ENCODE measurements around the gene CARNS1.

CARNS1 gene

GRCh38 chr11:67373648-67374570 lies 41.6 kb upstream of the CARNS1 start:
- Mint-ChIP-seq H3K4me1 (ENCODE audit: low read depth) (peaks cover 31% of the 10 kb centered on the region), H3K36me3 (no peaks in the 10 kb centered on the region), H3K4me3 (peak overlapping the region; percentile 89), H3K9me3 (ENCODE audit: low read depth) (no peaks in the 10 kb centered on the region), H3K27me3 (no peaks in the 10 kb centered on the region), H3K27ac (peak overlapping the region; percentile 16)

GRCh38 chr11:67374571-67375281 lies 40.8 kb upstream of the CARNS1 start:
- Mint-ChIP-seq H3K9me3 (ENCODE audit: low read depth) (no peaks in the 10 kb centered on the region), H3K4me1 (ENCODE audit: low read depth) (peaks cover 30% of the 10 kb centered on the region), H3K36me3 (no peaks in the 10 kb centered on the region), H3K27ac (no peak overlapping the region), H3K4me3 (peak overlapping the region; percentile 89), H3K27me3 (no peaks in the 10 kb centered on the region)

- H3K36me3 Mint-ChIP-seq: no peaks in the 10 kb centered on the region
- no peaks in the 10 kb centered on the region for H3K9me3 Mint-ChIP-seq (ENCODE audit: low read depth)
- H3K4me1 Mint-ChIP-seq (ENCODE audit: low read depth): peaks cover 28% of the 10 kb centered on the region
- no peak overlapping the region for H3K27ac Mint-ChIP-seq
- H3K27me3 Mint-ChIP-seq: no peaks in the 10 kb centered on the region
- H3K4me3 Mint-ChIP-seq: no peak overlapping the region
Measured at GRCh38 chr11:67375320-67376055, 40.0 kb upstream of the CARNS1 start.

- Mint-ChIP-seq H3K4me1 (ENCODE audit: low read depth) (peaks cover 23% of the 10 kb centered on the region), H3K27me3 (no peaks in the 10 kb centered on the region), H3K9me3 (ENCODE audit: low read depth) (no peaks in the 10 kb centered on the region), H3K4me3 (no peak overlapping the region), H3K36me3 (no peaks in the 10 kb centered on the region), H3K27ac (no peak overlapping the region)
Measured at GRCh38 chr11:67376063-67376820, 39.2 kb upstream of the CARNS1 start.

DNA sequence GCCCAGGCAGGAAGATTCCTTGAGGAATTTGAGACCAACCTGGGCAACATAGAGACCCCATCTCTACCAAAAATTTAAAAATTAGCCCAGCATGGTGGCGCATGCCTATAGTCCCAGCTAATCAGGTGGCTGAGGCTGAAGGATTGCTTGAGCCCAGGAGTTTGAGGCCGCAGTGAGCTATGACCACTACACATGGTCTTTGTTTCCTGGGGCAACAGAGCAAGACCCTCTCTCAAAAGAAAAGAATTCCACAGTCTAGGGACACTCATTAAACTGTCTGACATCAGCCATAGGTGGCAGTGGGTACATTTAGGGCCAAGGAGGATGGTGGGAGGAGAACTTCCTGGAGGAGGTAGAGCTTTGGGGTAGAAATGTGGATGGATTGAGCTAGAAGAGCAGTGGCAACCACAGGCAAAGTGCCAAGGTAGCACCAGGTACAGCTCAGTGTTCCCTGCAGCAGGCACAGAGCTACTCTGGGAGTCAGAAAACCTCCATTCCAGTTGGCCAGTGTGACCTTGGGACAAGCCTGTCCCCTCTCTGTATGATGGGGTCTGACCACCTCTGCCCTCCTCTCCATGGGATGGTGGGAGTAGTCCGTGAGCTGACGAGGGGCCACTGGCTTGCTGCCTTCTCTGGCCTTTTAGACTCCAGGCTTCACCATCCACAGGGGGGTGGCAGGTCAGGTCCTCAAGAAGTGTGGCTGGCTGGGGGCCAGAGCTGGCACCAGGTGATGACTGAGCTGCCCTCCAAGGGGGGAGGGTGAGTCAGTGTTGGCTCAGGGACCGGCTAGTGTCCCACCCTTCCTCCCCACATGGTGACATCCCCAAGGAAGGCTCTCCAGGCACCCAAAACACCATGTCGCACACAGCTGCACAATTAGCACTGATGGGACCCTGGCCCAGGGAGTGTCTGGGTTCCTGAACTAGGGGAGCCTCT lies 38.3 kb upstream of the CARNS1 start:
- no peaks in the 10 kb centered on the region for H3K36me3 Mint-ChIP-seq
- H3K27me3 Mint-ChIP-seq: no peaks in the 10 kb centered on the region
- H3K4me1 Mint-ChIP-seq (ENCODE audit: low read depth): peaks cover 17% of the 10 kb centered on the region
- H3K9me3 Mint-ChIP-seq (ENCODE audit: low read depth): no peaks in the 10 kb centered on the region
- H3K27ac Mint-ChIP-seq: no peak overlapping the region
- H3K4me3 Mint-ChIP-seq: peak overlapping the region; percentile 7

GRCh38 chr11:67378544-67378943 lies 36.9 kb upstream of the CARNS1 start:
- Mint-ChIP-seq H3K27me3 (no peaks in the 10 kb centered on the region), H3K4me1 (ENCODE audit: low read depth) (peaks cover 18% of the 10 kb centered on the region), H3K9me3 (ENCODE audit: low read depth) (no peaks in the 10 kb centered on the region), H3K4me3 (no peak overlapping the region), H3K36me3 (no peaks in the 10 kb centered on the region), H3K27ac (no peak overlapping the region)

DNA sequence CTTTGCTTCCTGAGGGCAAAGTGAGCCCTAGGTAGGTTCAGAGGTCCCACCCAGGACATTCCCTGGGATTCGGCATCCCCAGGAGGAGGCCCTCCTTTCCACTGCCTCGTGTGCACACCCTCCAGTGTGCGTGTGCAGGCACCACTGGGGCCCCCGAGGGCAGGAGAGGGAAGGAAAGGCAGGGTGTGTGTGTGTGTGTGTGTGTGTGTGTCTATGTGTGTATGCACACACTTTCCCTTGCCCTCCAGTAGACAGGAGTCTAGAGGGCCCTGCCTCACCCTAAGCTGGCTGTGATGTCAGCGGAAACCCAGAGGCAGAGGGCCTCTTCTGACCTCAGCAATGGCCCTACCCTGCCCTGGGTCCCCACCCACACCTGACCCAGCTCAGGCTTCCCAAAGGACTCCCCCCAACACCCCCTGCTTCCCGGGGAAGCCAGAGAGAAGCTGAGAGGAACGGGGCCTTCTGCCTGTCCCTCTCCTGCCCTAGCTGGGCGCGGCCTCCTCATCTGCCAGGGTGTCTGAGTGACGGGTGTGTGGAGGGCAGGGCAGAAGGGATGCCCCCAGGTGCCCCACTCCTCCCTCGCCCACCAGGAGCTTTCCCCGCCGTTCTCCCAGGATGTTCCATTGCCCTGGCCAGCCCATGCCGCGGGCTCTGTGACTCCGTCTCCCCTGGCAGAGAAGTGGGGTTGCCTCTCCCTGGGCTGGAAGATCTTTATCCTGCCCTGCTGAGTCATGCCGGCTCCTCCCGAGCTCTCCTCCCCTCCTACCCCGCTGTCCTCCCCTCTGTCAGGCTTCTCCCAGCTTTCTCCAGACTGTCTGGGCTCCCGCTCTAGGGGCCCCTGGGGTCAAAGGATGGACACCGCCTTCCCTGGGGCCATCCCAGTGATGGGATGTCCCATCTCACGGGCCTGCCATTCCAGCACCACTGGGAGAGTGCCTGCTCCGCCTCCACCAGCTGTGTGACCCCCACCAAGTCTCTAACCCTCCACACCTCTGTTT lies 36.1 kb upstream of the CARNS1 start:
- Mint-ChIP-seq H3K4me1 (ENCODE audit: low read depth) (peaks cover 13% of the 10 kb centered on the region), H3K27ac (no peak overlapping the region), H3K9me3 (ENCODE audit: low read depth) (no peaks in the 10 kb centered on the region), H3K36me3 (no peaks in the 10 kb centered on the region), H3K4me3 (no peak overlapping the region), H3K27me3 (no peaks in the 10 kb centered on the region)

GRCh38 chr11:67381244-67381972 lies 34.1 kb upstream of the CARNS1 start:
- no peaks in the 10 kb centered on the region for H3K27me3 Mint-ChIP-seq
- no peak overlapping the region for H3K27ac Mint-ChIP-seq
- H3K36me3 Mint-ChIP-seq: no peaks in the 10 kb centered on the region
- no peak overlapping the region for H3K4me3 Mint-ChIP-seq
- H3K4me1 Mint-ChIP-seq (ENCODE audit: low read depth): peaks cover 4% of the 10 kb centered on the region
- H3K9me3 Mint-ChIP-seq (ENCODE audit: low read depth): no peaks in the 10 kb centered on the region

- Mint-ChIP-seq H3K36me3 (no peaks in the 10 kb centered on the region), H3K27ac (no peak overlapping the region), H3K4me3 (no peak overlapping the region), H3K27me3 (no peaks in the 10 kb centered on the region), H3K4me1 (ENCODE audit: low read depth) (peaks cover 4% of the 10 kb centered on the region), H3K9me3 (ENCODE audit: low read depth) (no peaks in the 10 kb centered on the region)
Measured at GRCh38 chr11:67382276-67383136, 33.0 kb upstream of the CARNS1 start.

DNA sequence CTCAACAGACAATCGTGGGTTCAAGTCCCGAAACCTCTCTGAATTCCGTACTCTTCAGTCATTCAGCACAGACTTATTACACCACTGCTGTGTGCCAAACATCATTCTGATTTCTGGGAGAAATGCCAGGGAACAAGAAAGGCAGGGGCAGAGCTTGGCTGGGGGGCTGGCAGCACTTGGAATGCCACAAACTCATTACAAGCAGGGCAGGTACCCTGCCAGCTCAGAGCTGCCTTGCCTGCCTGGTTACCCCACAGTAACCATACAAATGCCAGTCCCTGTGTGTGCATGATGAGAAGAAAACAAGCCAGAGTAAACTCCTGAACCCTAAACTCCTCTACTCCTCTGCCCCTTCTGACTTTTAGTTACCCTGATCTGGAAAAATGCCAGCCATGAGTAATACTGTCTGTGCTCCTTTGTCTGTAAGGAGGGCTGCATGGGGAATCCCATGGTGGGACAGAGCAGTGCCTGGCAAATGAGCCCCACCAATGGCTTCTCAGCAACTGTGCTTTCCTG lies 30.6 kb upstream of the CARNS1 start:
- H3K9me3 Mint-ChIP-seq (ENCODE audit: low read depth): no peaks in the 10 kb centered on the region
- H3K27ac Mint-ChIP-seq: no peak overlapping the region
- H3K4me3 Mint-ChIP-seq: no peak overlapping the region
- H3K36me3 Mint-ChIP-seq: no peaks in the 10 kb centered on the region
- no peaks in the 10 kb centered on the region for H3K27me3 Mint-ChIP-seq
- peaks cover 16% of the 10 kb centered on the region for H3K4me1 Mint-ChIP-seq (ENCODE audit: low read depth)

GRCh38 chr11:67387069-67387468 lies 28.4 kb upstream of the CARNS1 start:
- no peak overlapping the region for H3K27ac Mint-ChIP-seq
- H3K4me3 Mint-ChIP-seq: no peak overlapping the region
- H3K9me3 Mint-ChIP-seq (ENCODE audit: low read depth): no peaks in the 10 kb centered on the region
- no peaks in the 10 kb centered on the region for H3K27me3 Mint-ChIP-seq
- no peaks in the 10 kb centered on the region for H3K36me3 Mint-ChIP-seq
- peaks cover 22% of the 10 kb centered on the region for H3K4me1 Mint-ChIP-seq (ENCODE audit: low read depth)

Measured in activated naive CD8-positive, alpha-beta T cell (primary cell).